A204.1 (cell line): ENCODE data around the gene CHRNA3.

Experiments used
- FAIRE-seq: peaks from 2 replicates; lab custom pipeline; 2012; peaks lifted over from hg19 to GRCh38; lab: Jason Lieb, UNC

Gene CHRNA3

GRCh38 chr15:78551902-78552301, 68.9 kb downstream of the CHRNA3 start:
- no peak for FAIRE-seq

GRCh38 chr15:78550815-78551214, 70.0 kb downstream of the CHRNA3 start:
- no peak for FAIRE-seq

- FAIRE-seq: no peak
Measured at GRCh38 chr15:78550194-78550593, 70.6 kb downstream of the CHRNA3 start.
